HG03064 (cell line): ENCODE data around the gene KRTAP5-9.
"Not testable (repeated sequence)": the region's sequence is repeated elsewhere in the genome, so short reads cannot be mapped to it uniquely, and the experiment has no call there.

Experiments used
- ATAC-seq: cut with Tn5 transposase; IDR thresholded peaks from one replicate; pipeline ENCODE4 v1.9.1; 2021; ENCODE audit warnings: low read depth; ENCODE audit not compliant: unreplicated experiment

The KRTAP5-9 gene

GRCh38 chr11:71557257-71557656 lies 9.0 kb downstream of the KRTAP5-9 start:
- no peak for ATAC-seq

GRCh38 chr11:71558996-71559395 lies 10.8 kb downstream of the KRTAP5-9 start:
- no peak for ATAC-seq

GRCh38 chr11:71562120-71562519 lies 13.9 kb downstream of the KRTAP5-9 start:
- ATAC-seq, result no peak

- ATAC-seq, result no peak
Observed at GRCh38 chr11:71563406-71563805, 15.2 kb downstream of the KRTAP5-9 start.

- no peak for ATAC-seq
Observed at GRCh38 chr11:71564430-71564829, 16.2 kb downstream of the KRTAP5-9 start.

GRCh38 chr11:71565263-71565662 lies 17.0 kb downstream of the KRTAP5-9 start, which contains the start of gene KRTAP5-10:
TSS of gene KRTAP5-10 (plus strand) at chr11:71565563. CDS start at chr11:71565588, 25 bp downstream.
- ATAC-seq, result no peak

- ATAC-seq, result no peak
Observed at GRCh38 chr11:71566081-71566620, 17.9 kb downstream of the KRTAP5-9 start.

GRCh38 chr11:71566626-71567599 lies 18.7 kb downstream of the KRTAP5-9 start:
- ATAC-seq, result not testable (repeated sequence)

GRCh38 chr11:71567633-71568032 lies 19.4 kb downstream of the KRTAP5-9 start:
- ATAC-seq, result not testable (repeated sequence)

GRCh38 chr11:71568704-71569349 lies 20.6 kb downstream of the KRTAP5-9 start:
- ATAC-seq, result no peak

- not testable (repeated sequence) for ATAC-seq
Observed at GRCh38 chr11:71571101-71571850, 23.1 kb downstream of the KRTAP5-9 start.

- no peak for ATAC-seq
Observed at GRCh38 chr11:71572811-71573210, 24.6 kb downstream of the KRTAP5-9 start.

- no peak for ATAC-seq
Observed at GRCh38 chr11:71574418-71574817, 26.2 kb downstream of the KRTAP5-9 start.

GRCh38 chr11:71575723-71576424 lies 27.7 kb downstream of the KRTAP5-9 start:
- ATAC-seq, result no peak

GRCh38 chr11:71576688-71577465 lies 28.7 kb downstream of the KRTAP5-9 start:
- not testable (repeated sequence) for ATAC-seq

- ATAC-seq, result no peak
Observed at GRCh38 chr11:71577469-71578004, 29.3 kb downstream of the KRTAP5-9 start.

GRCh38 chr11:71579513-71579912 lies 31.3 kb downstream of the KRTAP5-9 start:
- not testable (repeated sequence) for ATAC-seq

GRCh38 chr11:71580057-71581003 lies 32.1 kb downstream of the KRTAP5-9 start:
- no peak for ATAC-seq
